ENCODE results near the gene PHLDB1.

PHLDB1 gene

GRCh38 chr11:118634431-118635236, 27.2 kb downstream of the PHLDB1 start:
- Histone ChIP-seq H3K36me3 (ENCODE audit: insufficient read depth, low read length) (no peaks in the 10 kb centered on the region), H3K79me2 (ENCODE audit: insufficient read depth, low read length) (no peaks in the 10 kb centered on the region), H4K20me1 (ENCODE audit: insufficient read depth, low read length) (no peaks in the 10 kb centered on the region), H3K4me2 (ENCODE audit: insufficient read depth, low read length) (no peak overlapping the region), H3K9me3 (ENCODE audit: insufficient read depth, low read length, severe bottlenecking) (no peaks in the 10 kb centered on the region), H3K4me1 (ENCODE audit: insufficient read depth, low read length) (no peaks in the 10 kb centered on the region), H3K9ac (ENCODE audit: low read depth, low read length) (no peak overlapping the region), H3K27ac (ENCODE audit: low read length) (no peak overlapping the region), H3K4me3 (ENCODE audit: low read depth in 1 of 2, low read length in 2 of 2) (no peak overlapping the region), H2AFZ (ENCODE audit: low read depth, low read length) (no peak overlapping the region), H3K27me3 (ENCODE audit: insufficient read depth, low read length, poor library complexity) (peaks cover 25% of the 10 kb centered on the region)
- ATAC-seq (ENCODE audit: insufficient read depth, low read depth) (peak; percentile 59), DNase-seq (no peak)
- TF ChIP-seq EZH2 (IDR thresholded peaks at IDR 0.05; ENCODE audit: borderline replicate concordance, low read depth, low read length, severe bottlenecking) = no peak

- H3K9ac ChIP-seq (ENCODE audit: low read depth, low read length) = no peak overlapping the region
- no peak overlapping the region for H2AFZ ChIP-seq (ENCODE audit: low read depth, low read length)
- no peak overlapping the region for H3K4me2 ChIP-seq (ENCODE audit: insufficient read depth, low read length)
These were observed 27.8 kb downstream of the PHLDB1 start for GRCh38 chr11:118635237-118635591.

GRCh38 chr11:118635642-118636041, 28.2 kb downstream of the PHLDB1 start:
- no peak for TF ChIP-seq EZH2 (IDR thresholded peaks at IDR 0.05; ENCODE audit: borderline replicate concordance, low read depth, low read length, severe bottlenecking)
- TF ChIP-seq CTCF (IDR thresholded peaks at IDR 0.05; ENCODE audit: borderline replicate concordance, extremely low read depth, low read length, poor library complexity, severe bottlenecking) = no peak
- Histone ChIP-seq H3K27ac (ENCODE audit: low read length) (no peak overlapping the region), H2AFZ (ENCODE audit: low read depth, low read length) (no peak overlapping the region), H3K4me2 (ENCODE audit: insufficient read depth, low read length) (no peak overlapping the region), H3K4me1 (ENCODE audit: insufficient read depth, low read length) (no peaks in the 10 kb centered on the region), H3K9ac (ENCODE audit: low read depth, low read length) (no peak overlapping the region), H3K9me3 (ENCODE audit: insufficient read depth, low read length, severe bottlenecking) (no peaks in the 10 kb centered on the region), H3K36me3 (ENCODE audit: insufficient read depth, low read length) (no peaks in the 10 kb centered on the region), H3K27me3 (ENCODE audit: insufficient read depth, low read length, poor library complexity) (peaks cover 25% of the 10 kb centered on the region), H4K20me1 (ENCODE audit: insufficient read depth, low read length) (no peaks in the 10 kb centered on the region), H3K4me3 (ENCODE audit: low read depth in 1 of 2, low read length in 2 of 2) (no peak overlapping the region), H3K79me2 (ENCODE audit: insufficient read depth, low read length) (no peaks in the 10 kb centered on the region)
- no peak for DNase-seq
- ATAC-seq (ENCODE audit: insufficient read depth, low read depth) = no peak

More at GRCh38 chr11:118635237-118635591, 27.8 kb downstream of the PHLDB1 start:
- DNase-seq (no peak), ATAC-seq (ENCODE audit: insufficient read depth, low read depth) (no peak)
- H3K27me3 ChIP-seq (ENCODE audit: insufficient read depth, low read length, poor library complexity) = peaks cover 25% of the 10 kb centered on the region
- H3K36me3 ChIP-seq (ENCODE audit: insufficient read depth, low read length) = no peaks in the 10 kb centered on the region
- no peak overlapping the region for H3K4me3 ChIP-seq (ENCODE audit: low read depth in 1 of 2, low read length in 2 of 2)
- H3K27ac ChIP-seq (ENCODE audit: low read length) = no peak overlapping the region
- no peaks in the 10 kb centered on the region for H4K20me1 ChIP-seq (ENCODE audit: insufficient read depth, low read length)
- H3K79me2 ChIP-seq (ENCODE audit: insufficient read depth, low read length) = no peaks in the 10 kb centered on the region
- H3K9me3 ChIP-seq (ENCODE audit: insufficient read depth, low read length, severe bottlenecking) = no peaks in the 10 kb centered on the region
- TF ChIP-seq CTCF (IDR thresholded peaks at IDR 0.05; ENCODE audit: borderline replicate concordance, extremely low read depth, low read length, poor library complexity, severe bottlenecking) (no peak), EZH2 (IDR thresholded peaks at IDR 0.05; ENCODE audit: borderline replicate concordance, low read depth, low read length, severe bottlenecking) (no peak)
- H3K4me1 ChIP-seq (ENCODE audit: insufficient read depth, low read length) = no peaks in the 10 kb centered on the region

- Histone ChIP-seq H3K27ac (ENCODE audit: low read length) (no peak overlapping the region), H4K20me1 (ENCODE audit: insufficient read depth, low read length) (no peaks in the 10 kb centered on the region), H3K4me2 (ENCODE audit: insufficient read depth, low read length) (no peak overlapping the region), H3K27me3 (ENCODE audit: insufficient read depth, low read length, poor library complexity) (peaks cover 25% of the 10 kb centered on the region), H3K4me1 (ENCODE audit: insufficient read depth, low read length) (no peaks in the 10 kb centered on the region), H3K9me3 (ENCODE audit: insufficient read depth, low read length, severe bottlenecking) (no peaks in the 10 kb centered on the region), H3K9ac (ENCODE audit: low read depth, low read length) (no peak overlapping the region), H3K4me3 (ENCODE audit: low read depth in 1 of 2, low read length in 2 of 2) (no peak overlapping the region), H3K36me3 (ENCODE audit: insufficient read depth, low read length) (no peaks in the 10 kb centered on the region), H3K79me2 (ENCODE audit: insufficient read depth, low read length) (no peaks in the 10 kb centered on the region), H2AFZ (ENCODE audit: low read depth, low read length) (no peak overlapping the region)
- DNase-seq = no peak
- no peak for ATAC-seq (ENCODE audit: insufficient read depth, low read depth)
- TF ChIP-seq CTCF (IDR thresholded peaks at IDR 0.05; ENCODE audit: borderline replicate concordance, extremely low read depth, low read length, poor library complexity, severe bottlenecking) = no peak
These were observed 29.3 kb downstream of the PHLDB1 start for GRCh38 chr11:118636569-118637290.

Data from DND-41 (cell line).